ENCODE measurements around the gene EFNA5.

GRCh38 chr5:107485184-107485583 lies 185.6 kb downstream of the EFNA5 start:
- TF ChIP-seq CTCF (IDR thresholded peaks at IDR 0.05) (no peak), POLR2A (IDR thresholded peaks at IDR 0.05) (no peak)

Data from uterus (tissue), 2 donors.